ENCODE results near the gene MS4A1.
"Not testable (repeated sequence)": the region's sequence is repeated elsewhere in the genome, so short reads cannot be mapped to it uniquely, and the experiment has no call there.

Gene MS4A1

DNA sequence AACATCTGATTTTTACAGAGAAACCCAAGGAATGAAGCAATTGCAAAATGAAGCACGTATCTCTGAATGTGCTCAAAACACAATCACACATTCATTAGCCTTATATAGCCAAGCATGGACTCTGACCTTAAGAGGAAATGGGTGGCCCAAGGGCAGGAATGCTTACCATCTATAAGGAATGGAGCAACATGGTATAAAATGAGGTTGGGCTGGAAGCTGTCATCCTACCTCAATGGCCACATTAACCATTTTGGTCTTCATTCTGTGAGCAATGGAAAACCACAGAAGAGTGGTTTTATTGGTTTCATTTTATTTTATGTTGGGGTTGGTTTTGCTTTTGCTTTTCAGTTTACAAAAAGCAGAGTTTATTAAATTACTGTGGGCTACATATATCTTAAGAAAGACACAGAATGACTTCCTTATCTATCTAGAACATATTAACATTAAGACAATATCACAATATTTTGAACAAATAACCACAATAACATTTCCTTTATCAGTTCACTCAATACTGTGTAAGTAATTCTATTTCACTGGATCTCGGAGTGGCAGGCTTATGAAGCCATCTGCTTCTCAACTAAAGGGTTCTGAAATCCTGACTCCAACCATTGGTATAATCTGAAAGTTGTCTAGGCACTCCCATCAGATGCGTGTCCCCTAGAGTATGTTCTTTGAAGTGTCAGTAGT, 48.7 kb downstream of the MS4A1 start:
- DNase-seq: no peak

DNA sequence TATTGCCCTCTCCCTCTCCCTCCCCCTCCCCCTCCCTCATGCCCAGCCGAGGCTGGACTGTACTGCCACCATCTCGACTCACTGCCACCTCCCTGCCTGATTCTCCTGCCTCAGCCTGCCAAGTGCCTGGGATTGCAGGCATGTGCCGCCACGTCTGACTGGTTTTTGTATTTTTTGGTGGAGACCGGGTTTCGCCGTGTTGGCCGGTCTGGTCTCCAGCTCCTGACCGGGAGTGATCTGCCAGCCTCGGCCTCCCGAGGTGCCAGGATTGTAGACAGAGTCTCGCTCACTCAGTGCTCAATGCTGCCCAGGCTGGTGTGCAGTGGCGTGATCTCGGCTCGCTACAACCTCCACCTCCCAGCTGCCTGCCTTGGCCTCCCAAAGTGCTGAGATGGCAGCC, 54.0 kb downstream of the MS4A1 start:
- DNase-seq: not testable (repeated sequence)

DNA sequence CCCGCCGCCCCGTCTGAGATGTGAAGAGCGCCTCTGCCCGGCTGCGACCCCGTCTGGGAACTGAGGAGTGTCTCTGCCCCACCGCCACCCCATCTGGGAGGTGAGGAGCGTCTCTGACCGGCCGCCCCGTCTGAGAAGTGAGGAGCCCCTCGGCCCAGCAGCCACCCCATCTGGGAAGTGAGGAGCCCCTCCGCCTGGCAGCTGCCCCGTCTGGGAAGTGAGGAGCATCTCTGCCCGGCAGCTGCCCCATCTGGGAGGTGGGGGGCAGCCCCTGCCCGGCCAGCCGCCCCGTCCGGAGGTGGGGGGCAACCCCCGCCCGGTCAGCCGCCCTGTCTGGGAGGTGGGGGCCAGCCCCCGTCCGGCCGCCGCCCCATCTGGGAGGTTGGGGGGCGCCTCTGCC, 54.6 kb downstream of the MS4A1 start:
- DNase-seq: not testable (repeated sequence)

DNA sequence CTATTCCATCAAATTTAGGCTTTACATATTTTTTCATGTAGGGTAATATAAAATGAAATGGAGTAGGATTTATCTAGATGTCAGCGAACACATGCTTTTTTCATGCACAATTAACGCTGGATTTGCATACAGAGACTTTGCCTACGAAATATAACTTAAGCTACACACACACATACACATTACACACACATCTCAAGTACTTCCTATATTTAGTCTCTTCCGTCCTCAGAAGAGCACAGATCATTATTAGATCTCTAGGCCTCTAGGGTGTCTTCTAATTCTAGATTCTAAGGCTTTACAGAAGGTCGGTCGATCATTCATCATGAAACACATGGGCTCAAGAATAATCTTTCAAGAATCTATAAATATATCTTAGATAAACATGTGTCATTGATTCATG, 55.7 kb downstream of the MS4A1 start:
- DNase-seq: no peak

DNA sequence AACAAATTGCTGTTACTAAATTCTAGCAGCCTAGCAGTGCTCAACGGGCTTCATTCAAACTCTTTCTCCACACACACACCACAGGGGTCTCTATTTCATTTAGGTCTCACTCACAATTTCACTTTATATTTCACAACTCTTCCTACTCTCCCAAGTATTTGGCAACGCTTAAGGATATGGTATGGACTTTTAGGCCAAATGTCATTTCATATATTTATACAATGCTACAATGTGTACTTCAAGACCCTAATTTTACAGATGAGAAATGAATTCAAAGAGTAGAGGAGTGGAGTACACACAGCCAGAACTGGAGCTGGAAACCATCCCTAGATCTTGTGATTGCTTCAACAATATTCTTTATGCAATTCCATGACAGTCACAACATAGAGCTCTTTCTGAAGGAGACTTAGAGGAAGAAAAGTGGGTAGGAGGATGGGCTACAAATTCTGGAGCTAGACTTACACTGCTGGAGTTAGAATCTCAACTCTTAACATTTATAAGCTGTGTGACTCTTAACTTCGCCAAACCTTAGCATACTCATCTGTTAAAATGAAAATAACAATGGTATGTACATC, 57.1 kb downstream of the MS4A1 start:
- no peak for DNase-seq

DNA sequence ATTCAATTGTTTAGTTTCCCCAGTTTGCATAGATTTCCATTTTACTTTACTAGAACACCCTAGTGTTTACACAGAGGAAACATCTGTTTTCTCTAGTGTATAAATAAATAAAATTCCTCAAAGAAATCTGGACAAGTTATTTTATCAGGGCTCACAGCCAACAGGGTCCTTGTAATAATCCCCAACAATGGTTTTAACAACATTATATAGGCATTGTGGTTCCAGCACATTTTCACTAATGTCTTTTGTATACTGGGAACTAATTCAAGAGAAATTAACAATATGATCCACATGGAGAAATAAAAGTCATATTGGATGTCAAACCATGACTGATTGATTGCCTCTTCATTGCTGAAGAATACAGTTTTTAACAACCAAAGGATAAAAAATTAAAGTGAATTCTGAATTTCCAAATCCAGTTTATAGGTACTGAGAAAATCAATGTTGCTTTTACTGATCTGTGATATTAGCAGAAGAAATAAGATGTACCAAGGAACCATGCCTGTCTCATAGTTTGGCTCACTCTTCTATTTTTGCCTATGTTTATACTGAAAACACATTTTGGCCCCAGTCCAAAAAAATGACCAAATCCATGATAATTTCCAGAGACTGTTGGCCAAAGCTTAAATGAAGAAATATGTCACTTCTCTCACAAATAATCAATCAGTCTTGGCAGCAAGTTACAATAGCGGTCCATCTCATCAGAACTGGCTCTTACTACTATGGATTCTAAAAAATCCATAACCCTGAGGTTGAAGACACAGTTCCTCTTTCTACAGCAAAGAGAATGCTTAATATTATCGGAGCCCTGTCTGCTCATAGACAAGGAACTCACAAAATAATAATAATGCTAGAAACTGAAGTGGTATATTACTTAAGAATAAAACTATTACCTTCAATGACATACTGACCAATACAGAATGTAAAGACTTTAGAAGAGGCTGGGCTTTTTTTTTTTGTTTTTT, 58.1 kb downstream of the MS4A1 start:
- no peak for DNase-seq

DNA sequence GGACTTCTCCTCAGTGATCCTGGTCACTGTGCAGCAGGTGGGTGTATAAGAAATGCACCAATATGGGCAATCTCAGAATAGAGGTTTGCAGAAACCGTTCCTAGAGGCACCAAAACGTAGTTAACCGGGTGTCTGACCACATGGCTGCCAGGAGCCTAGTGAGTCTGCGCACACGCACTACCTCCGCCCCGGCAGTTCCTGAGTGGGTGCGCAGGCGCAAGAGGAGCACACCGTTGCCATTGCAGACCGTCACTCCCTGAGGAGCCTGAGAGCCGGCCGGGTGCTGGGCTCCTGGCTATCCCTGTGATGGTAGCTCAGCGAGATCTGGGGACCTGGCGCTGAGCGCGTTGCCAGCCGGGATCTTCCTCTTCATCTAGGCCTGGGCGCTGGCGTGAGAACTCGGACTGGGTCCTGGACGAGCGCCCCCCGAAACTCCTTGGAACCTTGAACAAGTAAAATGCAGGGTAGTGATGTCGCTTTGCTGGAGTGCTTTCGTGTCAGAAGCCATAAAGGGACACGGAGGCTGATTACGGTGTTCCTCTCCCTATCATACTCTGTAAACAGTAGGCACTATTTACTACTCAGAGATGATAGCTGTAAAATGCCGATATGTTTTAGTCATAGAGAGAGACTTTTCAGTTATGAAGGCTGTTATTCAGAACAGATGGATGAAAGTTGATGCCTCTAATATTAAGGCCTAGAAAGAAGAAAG, 59.7 kb downstream of the MS4A1 start, which contains the start of gene MS4A13:
MS4A13 (plus strand) TSS at position 249 of the 712 bp plus-strand sequence. CDS start 2,692 bp downstream, outside the sequence.
- DNase-seq: no peak
